Right lobe of liver (tissue), 4 donors: Measurements from ENCODE around the gene MAP3K9.

Source experiments
- POLR2A ChIP-seq: fragments of 450-650 bp; IDR thresholded peaks from one replicate; pipeline ENCODE4 v1.6.1; 2017; ENCODE audit warnings: antibody characterized with exemption, mild to moderate bottlenecking
- TF ChIP-seq, protein P1 (sequence below), 4 donors: fragments of 200-600 bp in 3 of 4; fragments of 450-650 bp in 1 of 4; IDR thresholded peaks; one replicate each; pipeline versions ENCODE4 v1.5.1 to v1.8.0; 2016 to 2022; ENCODE audit warnings: antibody characterized with exemption in 4 of 4, mild to moderate bottlenecking in 2 of 4
- donor health status: DM: no; HTN: no; CAD: no.
- donor health status: DM: no; HTN: no; CAD: no.
- donor health status: DM: no; HTN: yes; CAD: no.

DNA sequence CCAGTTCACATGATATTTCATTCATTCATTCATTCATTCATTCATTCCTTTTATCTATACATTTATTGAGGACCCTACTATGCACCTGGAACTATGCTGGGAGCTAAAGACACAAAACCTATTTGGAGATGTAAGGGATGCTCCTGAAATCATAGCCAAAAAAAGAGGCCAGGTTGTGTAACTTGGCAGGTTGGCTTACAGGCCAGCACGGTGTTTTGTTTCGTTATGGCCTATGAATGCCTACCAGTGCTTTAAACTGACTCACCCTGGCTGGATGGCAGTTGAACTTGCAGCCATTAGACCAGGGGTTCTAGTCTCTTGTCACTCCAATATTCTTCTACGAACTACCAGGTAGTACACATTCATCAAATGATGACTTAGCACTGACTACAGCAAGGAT, 15.7 kb downstream of the MAP3K9 start:
- TF ChIP-seq, protein P1, sequence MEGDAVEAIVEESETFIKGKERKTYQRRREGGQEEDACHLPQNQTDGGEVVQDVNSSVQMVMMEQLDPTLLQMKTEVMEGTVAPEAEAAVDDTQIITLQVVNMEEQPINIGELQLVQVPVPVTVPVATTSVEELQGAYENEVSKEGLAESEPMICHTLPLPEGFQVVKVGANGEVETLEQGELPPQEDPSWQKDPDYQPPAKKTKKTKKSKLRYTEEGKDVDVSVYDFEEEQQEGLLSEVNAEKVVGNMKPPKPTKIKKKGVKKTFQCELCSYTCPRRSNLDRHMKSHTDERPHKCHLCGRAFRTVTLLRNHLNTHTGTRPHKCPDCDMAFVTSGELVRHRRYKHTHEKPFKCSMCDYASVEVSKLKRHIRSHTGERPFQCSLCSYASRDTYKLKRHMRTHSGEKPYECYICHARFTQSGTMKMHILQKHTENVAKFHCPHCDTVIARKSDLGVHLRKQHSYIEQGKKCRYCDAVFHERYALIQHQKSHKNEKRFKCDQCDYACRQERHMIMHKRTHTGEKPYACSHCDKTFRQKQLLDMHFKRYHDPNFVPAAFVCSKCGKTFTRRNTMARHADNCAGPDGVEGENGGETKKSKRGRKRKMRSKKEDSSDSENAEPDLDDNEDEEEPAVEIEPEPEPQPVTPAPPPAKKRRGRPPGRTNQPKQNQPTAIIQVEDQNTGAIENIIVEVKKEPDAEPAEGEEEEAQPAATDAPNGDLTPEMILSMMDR (IDR thresholded peaks at IDR 0.05), result no peak
- no peak for TF ChIP-seq POLR2A
